Upper lobe of right lung (tissue), 1 donor: ENCODE results near the gene ZRANB1. TPM values are rescaled to one million over a fixed set of nuclear protein-coding genes. Genes with fewer than 3 reads are reported as not detected.
A peak's percentile ranks its signal among the peaks of the same experiment; 100 is the strongest.

Source experiments
- ATAC-seq: fragments of 200-7000 bp; cut with Tn5 transposase; one replicate; pipeline ENCODE4 v1.9.1; 2020; ENCODE audit warnings: mild to moderate bottlenecking, moderate library complexity
- DNase-seq: peaks from one replicate; pipeline ENCODE4 v3.0.0-alpha.2; 2020
- H3K27ac ChIP-seq: fragments of 200-600 bp; one replicate; pipeline ENCODE4 v1.8.0; 2022
- H3K27me3 ChIP-seq: fragments of 200-600 bp; one replicate; pipeline ENCODE4 v1.8.0; 2022; ENCODE audit warnings: mild to moderate bottlenecking
- H3K36me3 ChIP-seq: fragments of 200-600 bp; one replicate; pipeline ENCODE4 v1.8.0; 2022
- H3K4me1 ChIP-seq: fragments of 200-600 bp; one replicate; pipeline ENCODE4 v1.8.0; 2022
- H3K4me3 ChIP-seq: fragments of 200-600 bp; one replicate; pipeline ENCODE4 v1.8.0; 2022; ENCODE audit warnings: mild to moderate bottlenecking
- H3K9me3 ChIP-seq: fragments of 200-600 bp; one replicate; pipeline ENCODE4 v1.8.0; 2022
- intact Hi-C: fragments of 100-400 bp; cut with DNase I; formaldehyde crosslinking; loops from one replicate; pipeline ENCODE4 v1.11.0; 2022
- total RNA-seq: library from RNA; stranded (reverse); fragmentation: NEBNext Ultra II Directional; extraction: Animal tissue kit (Norgen Biotek cat#: 25700); gene quantifications from one replicate; pipeline ENCODE4 v1.2.1, GENCODE V29; 2021
- TF ChIP-seq, protein P1 (sequence below): fragments of 200-600 bp; IDR thresholded peaks from one replicate; pipeline ENCODE4 v1.8.0; 2022; ENCODE audit warnings: antibody characterized with exemption
- donor health status: DM: no; HTN: yes; CAD: no; lungs with severe emphysema.

ZRANB1 gene
- total RNA-seq, 1 donor from 2014 or later: 20.5 TPM

DNA sequence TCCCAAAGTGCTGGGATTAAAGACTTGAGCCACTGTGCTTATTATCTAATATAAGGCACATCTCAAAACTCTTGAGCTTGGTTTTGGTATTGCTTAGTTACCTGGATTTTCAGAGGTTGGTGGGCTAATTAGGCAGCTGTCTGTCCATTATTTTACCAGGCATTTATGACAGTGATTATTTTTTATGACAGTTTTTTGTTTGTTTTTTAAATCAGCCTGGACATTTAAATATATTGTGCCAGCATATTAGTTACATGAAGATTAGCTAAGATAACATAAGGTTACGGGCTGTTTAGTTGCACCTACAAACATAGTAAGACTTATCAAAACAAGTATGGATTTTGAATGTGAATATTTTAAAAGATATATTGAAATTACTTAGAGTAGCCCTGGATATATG lies 2.6 kb upstream of the ZRANB1 start:
- no peak for DNase-seq
- TF ChIP-seq, protein P1, sequence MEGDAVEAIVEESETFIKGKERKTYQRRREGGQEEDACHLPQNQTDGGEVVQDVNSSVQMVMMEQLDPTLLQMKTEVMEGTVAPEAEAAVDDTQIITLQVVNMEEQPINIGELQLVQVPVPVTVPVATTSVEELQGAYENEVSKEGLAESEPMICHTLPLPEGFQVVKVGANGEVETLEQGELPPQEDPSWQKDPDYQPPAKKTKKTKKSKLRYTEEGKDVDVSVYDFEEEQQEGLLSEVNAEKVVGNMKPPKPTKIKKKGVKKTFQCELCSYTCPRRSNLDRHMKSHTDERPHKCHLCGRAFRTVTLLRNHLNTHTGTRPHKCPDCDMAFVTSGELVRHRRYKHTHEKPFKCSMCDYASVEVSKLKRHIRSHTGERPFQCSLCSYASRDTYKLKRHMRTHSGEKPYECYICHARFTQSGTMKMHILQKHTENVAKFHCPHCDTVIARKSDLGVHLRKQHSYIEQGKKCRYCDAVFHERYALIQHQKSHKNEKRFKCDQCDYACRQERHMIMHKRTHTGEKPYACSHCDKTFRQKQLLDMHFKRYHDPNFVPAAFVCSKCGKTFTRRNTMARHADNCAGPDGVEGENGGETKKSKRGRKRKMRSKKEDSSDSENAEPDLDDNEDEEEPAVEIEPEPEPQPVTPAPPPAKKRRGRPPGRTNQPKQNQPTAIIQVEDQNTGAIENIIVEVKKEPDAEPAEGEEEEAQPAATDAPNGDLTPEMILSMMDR: no peak
- Histone ChIP-seq H3K27ac (no peak overlapping the region), H3K36me3 (no peaks in the 10 kb centered on the region), H3K27me3 (no peaks in the 10 kb centered on the region), H3K4me3 (no peak overlapping the region), H3K9me3 (no peaks in the 10 kb centered on the region), H3K4me1 (peaks cover 23% of the 10 kb centered on the region)
- ATAC-seq: no peak
- intact Hi-C loops: no loop called here

DNA sequence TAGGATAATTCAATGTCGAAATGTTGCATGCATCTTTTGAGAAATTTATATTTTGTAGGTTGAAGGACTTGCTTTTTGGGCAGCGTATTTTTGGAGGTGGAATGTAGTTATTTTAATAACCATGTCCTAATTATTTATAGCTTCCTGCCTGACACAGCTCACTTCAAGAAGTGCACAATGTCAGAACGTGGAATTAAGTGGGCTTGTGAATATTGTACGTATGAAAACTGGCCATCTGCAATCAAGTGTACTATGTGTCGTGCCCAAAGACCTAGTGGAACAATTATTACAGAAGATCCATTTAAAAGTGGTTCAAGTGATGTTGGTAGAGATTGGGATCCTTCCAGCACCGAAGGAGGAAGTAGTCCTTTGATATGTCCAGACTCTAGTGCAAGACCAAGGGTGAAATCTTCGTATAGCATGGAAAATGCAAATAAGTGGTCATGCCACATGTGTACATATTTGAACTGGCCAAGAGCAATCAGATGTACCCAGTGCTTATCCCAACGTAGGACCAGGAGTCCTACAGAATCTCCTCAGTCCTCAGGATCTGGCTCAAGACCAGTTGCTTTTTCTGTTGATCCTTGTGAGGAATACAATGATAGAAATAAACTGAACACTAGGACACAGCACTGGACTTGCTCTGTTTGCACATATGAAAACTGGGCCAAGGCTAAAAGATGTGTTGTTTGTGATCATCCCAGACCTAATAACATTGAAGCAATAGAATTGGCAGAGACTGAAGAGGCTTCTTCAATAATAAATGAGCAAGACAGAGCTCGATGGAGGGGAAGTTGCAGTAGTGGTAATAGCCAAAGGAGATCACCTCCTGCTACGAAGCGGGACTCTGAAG lies 620 bp downstream of the ZRANB1 start:
- H3K27ac ChIP-seq: no peak overlapping the region
- ATAC-seq (peak; percentile 48), DNase-seq (no peak)
- no peak overlapping the region for H3K4me3 ChIP-seq
- no peaks in the 10 kb centered on the region for H3K9me3 ChIP-seq
- no peaks in the 10 kb centered on the region for H3K36me3 ChIP-seq
- no peaks in the 10 kb centered on the region for H3K27me3 ChIP-seq
- TF ChIP-seq, protein P1: no peak
- H3K4me1 ChIP-seq: peaks cover 32% of the 10 kb centered on the region
- intact Hi-C loops: no loop called here

DNA sequence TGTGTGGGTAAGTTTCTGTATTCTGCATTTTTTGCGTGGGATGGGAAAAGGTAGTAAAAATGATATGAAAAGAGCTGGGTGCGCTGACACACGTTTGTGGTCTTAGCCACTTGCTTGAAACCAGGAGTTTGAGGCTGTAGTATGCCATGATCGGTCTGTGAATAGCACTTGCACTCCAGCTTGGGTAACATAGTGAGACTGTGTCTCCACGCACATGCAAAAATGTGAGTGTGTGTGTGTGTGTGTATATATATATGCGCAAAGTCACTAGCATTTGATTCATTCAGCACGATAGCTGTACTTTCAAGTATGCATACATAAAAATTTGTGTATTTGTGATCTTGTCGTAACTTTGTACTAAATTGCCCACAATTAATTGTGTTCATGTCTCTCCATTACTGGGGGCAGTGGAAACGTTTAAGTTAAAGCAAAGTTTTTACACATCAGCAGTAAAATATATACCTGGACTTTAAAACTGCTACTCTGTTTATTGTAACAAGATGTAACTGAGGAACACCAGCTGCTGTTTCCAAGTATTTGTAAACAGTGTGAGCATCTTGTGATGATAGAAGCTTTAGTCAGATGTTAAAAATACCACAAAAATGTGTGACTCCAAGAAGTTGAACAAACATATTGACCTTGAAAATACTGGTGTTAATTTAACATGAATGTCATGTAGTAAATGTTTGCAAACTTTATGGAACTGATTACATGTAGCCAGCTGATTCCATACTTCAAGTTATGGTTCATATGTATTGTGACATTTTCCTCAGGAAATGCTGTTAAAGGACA lies 1.6 kb downstream of the ZRANB1 start:
- Histone ChIP-seq H3K9me3 (no peaks in the 10 kb centered on the region), H3K27me3 (no peaks in the 10 kb centered on the region), H3K4me3 (no peak overlapping the region), H3K27ac (peak overlapping the region; percentile 9), H3K4me1 (peaks cover 32% of the 10 kb centered on the region), H3K36me3 (peaks cover 4% of the 10 kb centered on the region)
- ATAC-seq: no peak
- intact Hi-C loops: no loop called here
- DNase-seq: no peak
- TF ChIP-seq, protein P1: no peak

DNA sequence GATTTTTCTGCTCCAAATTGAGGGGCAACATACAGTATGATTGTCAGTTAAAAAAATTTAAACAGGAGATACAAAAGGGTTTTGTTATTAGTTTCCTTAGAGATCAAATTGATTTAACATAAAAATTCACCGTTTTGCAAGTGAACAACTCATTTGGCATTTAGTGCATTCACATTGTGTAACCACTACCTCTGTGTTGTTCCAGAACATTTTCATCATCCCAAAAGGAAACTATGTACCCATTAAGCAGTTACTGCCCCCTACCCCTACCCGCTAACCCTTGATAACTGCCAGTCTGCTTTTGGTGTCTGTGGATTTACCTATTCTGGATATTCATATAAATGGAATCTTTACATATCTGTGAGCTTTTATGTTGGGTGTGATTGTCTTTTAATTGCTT lies 3.1 kb downstream of the ZRANB1 start:
- Histone ChIP-seq H3K9me3 (no peaks in the 10 kb centered on the region), H3K4me1 (peaks cover 32% of the 10 kb centered on the region), H3K4me3 (no peak overlapping the region), H3K27me3 (no peaks in the 10 kb centered on the region), H3K27ac (no peak overlapping the region), H3K36me3 (peaks cover 12% of the 10 kb centered on the region)
- TF ChIP-seq, protein P1: no peak
- intact Hi-C loops: no loop called here
- no peak for ATAC-seq
- no peak for DNase-seq

DNA sequence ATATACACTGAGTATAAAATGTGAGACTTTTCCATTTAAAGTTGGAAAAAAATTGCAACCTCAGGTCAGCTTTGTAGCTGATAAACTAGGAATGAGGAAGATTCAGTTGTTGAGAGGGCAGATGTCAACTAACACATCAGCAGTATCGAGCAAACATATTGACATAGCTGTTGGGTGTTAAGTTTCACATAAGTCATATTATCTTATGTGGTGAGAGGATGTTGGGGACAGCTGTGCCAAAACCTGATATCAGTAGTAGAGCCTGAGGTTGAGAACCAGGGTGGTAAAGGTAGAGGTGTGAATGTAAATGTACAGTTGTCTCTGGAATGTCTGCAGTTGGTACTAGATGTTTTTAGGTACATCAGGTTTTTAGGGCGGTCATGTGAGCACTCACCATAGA lies 5.0 kb downstream of the ZRANB1 start:
- Histone ChIP-seq H3K9me3 (no peaks in the 10 kb centered on the region), H3K36me3 (peaks cover 12% of the 10 kb centered on the region), H3K4me3 (no peak overlapping the region), H3K27me3 (no peaks in the 10 kb centered on the region), H3K4me1 (peaks cover 32% of the 10 kb centered on the region), H3K27ac (no peak overlapping the region)
- intact Hi-C loops: no loop called here
- TF ChIP-seq, protein P1: no peak
- DNase-seq (no peak), ATAC-seq (no peak)
